ENCODE measurements around the gene ATP10B.

The ATP10B gene

GRCh38 chr5:160555581-160555970 lies 296.4 kb downstream of the ATP10B start:
- DNase-seq (ENCODE audit: low read depth, low spot score) = no peak
- no peak overlapping the region for H3K4me3 ChIP-seq (ENCODE audit: low read depth, low read length)
- TF ChIP-seq CTCF (IDR thresholded peaks at IDR 0.05; ENCODE audit: low read depth, low read length) = no peak
- in situ Hi-C loops (cut with HindIII; ENCODE audit: low sequenced_read_pairs) = no loop called here

- TF ChIP-seq CTCF (IDR thresholded peaks at IDR 0.05; ENCODE audit: low read depth, low read length) = no peak
- H3K4me3 ChIP-seq (ENCODE audit: low read depth, low read length) = no peak overlapping the region
- in situ Hi-C loops (cut with HindIII; ENCODE audit: low sequenced_read_pairs) = no loop called here
- no peak for DNase-seq (ENCODE audit: low read depth, low spot score)
Measured at GRCh38 chr5:160550075-160550474, 301.9 kb downstream of the ATP10B start.

- in situ Hi-C loops (cut with HindIII; ENCODE audit: low sequenced_read_pairs) = no loop called here
- TF ChIP-seq CTCF (IDR thresholded peaks at IDR 0.05; ENCODE audit: low read depth, low read length) = no peak
- no peak overlapping the region for H3K4me3 ChIP-seq (ENCODE audit: low read depth, low read length)
- DNase-seq (ENCODE audit: low read depth, low spot score) = no peak
Measured at GRCh38 chr5:160548949-160549645, 302.9 kb downstream of the ATP10B start.

- DNase-seq (ENCODE audit: low read depth, low spot score) = no peak
- no peak for TF ChIP-seq CTCF (IDR thresholded peaks at IDR 0.05; ENCODE audit: low read depth, low read length)
- in situ Hi-C loops (cut with HindIII; ENCODE audit: low sequenced_read_pairs) = no loop called here
- H3K4me3 ChIP-seq (ENCODE audit: low read depth, low read length) = no peak overlapping the region
Measured at GRCh38 chr5:160547872-160548271, 304.1 kb downstream of the ATP10B start.

- DNase-seq (ENCODE audit: low read depth, low spot score) = no peak
- no peak for TF ChIP-seq CTCF (IDR thresholded peaks at IDR 0.05; ENCODE audit: low read depth, low read length)
- no peak overlapping the region for H3K4me3 ChIP-seq (ENCODE audit: low read depth, low read length)
- in situ Hi-C loops (cut with HindIII; ENCODE audit: low sequenced_read_pairs) = no loop called here
Measured at GRCh38 chr5:160547061-160547460, 304.9 kb downstream of the ATP10B start.

- no peak for TF ChIP-seq CTCF (IDR thresholded peaks at IDR 0.05; ENCODE audit: low read depth, low read length)
- H3K4me3 ChIP-seq (ENCODE audit: low read depth, low read length) = no peak overlapping the region
- no peak for DNase-seq (ENCODE audit: low read depth, low spot score)
- in situ Hi-C loops (cut with HindIII; ENCODE audit: low sequenced_read_pairs) = no loop called here
Measured at GRCh38 chr5:160545832-160546231, 306.2 kb downstream of the ATP10B start.

All from astrocyte of the spinal cord (primary cell).